ENCODE measurements around the gene FABP7. TPM values are rescaled to one million over a fixed set of nuclear protein-coding genes. Genes with fewer than 3 reads are reported as not detected.

FABP7 gene
- total RNA-seq, 4 donors from 2014 or later: not detected

GRCh38 chr6:122772724-122773415 lies 6.6 kb upstream of the FABP7 start:
- Histone ChIP-seq H3K27ac (no peak overlapping the region), H3K9me3 (no peaks in the 10 kb centered on the region), H3K27me3 (no peaks in the 10 kb centered on the region), H3K4me3 (no peak overlapping the region), H3K36me3 (no peaks in the 10 kb centered on the region), H3K4me1 (no peaks in the 10 kb centered on the region)
- TF ChIP-seq EP300 (IDR thresholded peaks at IDR 0.05) (no peak), POLR2A (IDR thresholded peaks at IDR 0.05) (no peak), CTCF (IDR thresholded peaks at IDR 0.05) (no peak)
- DNase-seq (ENCODE audit: low spot score in 2 of 2): no peak
- 83 to 90% methylated on average over 3 of the region's 3 CpGs for WGBS, 2 donors

- no peak for DNase-seq (ENCODE audit: low spot score in 2 of 2)
- Histone ChIP-seq H3K36me3 (no peaks in the 10 kb centered on the region), H3K4me3 (no peak overlapping the region), H3K4me1 (no peaks in the 10 kb centered on the region), H3K27ac (no peak overlapping the region), H3K27me3 (no peaks in the 10 kb centered on the region), H3K9me3 (no peaks in the 10 kb centered on the region)
- no peak for TF ChIP-seq CTCF (IDR thresholded peaks at IDR 0.05)
- TF ChIP-seq POLR2A (IDR thresholded peaks at IDR 0.05): no peak
- no peak for TF ChIP-seq EP300 (IDR thresholded peaks at IDR 0.05)
Measured at GRCh38 chr6:122775975-122776374, 3.5 kb upstream of the FABP7 start.

GRCh38 chr6:122778302-122778701 lies 1.2 kb upstream of the FABP7 start:
- 95 to 97% methylated on average over 5 of the region's 5 CpGs for WGBS, 2 donors
- Histone ChIP-seq H3K36me3 (no peaks in the 10 kb centered on the region), H3K4me3 (no peak overlapping the region), H3K27me3 (no peaks in the 10 kb centered on the region), H3K4me1 (no peaks in the 10 kb centered on the region), H3K9me3 (no peaks in the 10 kb centered on the region), H3K27ac (no peak overlapping the region)
- TF ChIP-seq CTCF (IDR thresholded peaks at IDR 0.05) (no peak), POLR2A (IDR thresholded peaks at IDR 0.05) (no peak), EP300 (IDR thresholded peaks at IDR 0.05) (no peak)
- DNase-seq (ENCODE audit: low spot score in 2 of 2): no peak

- Histone ChIP-seq H3K9me3 (no peaks in the 10 kb centered on the region), H3K27me3 (no peaks in the 10 kb centered on the region), H3K4me1 (no peaks in the 10 kb centered on the region), H3K36me3 (no peaks in the 10 kb centered on the region), H3K27ac (no peak overlapping the region), H3K4me3 (no peak overlapping the region)
- WGBS, 2 donors: 36 to 45% methylated on average over 13 of the region's 13 CpGs
- no peak for DNase-seq (ENCODE audit: low spot score in 2 of 2)
- no peak for TF ChIP-seq CTCF (IDR thresholded peaks at IDR 0.05)
- TF ChIP-seq EP300 (IDR thresholded peaks at IDR 0.05): no peak
- no peak for TF ChIP-seq POLR2A (IDR thresholded peaks at IDR 0.05)
Measured at GRCh38 chr6:122778985-122779661, 393 bp upstream of the FABP7 start.

- Histone ChIP-seq H3K4me1 (no peaks in the 10 kb centered on the region), H3K27me3 (no peaks in the 10 kb centered on the region), H3K4me3 (no peak overlapping the region), H3K36me3 (no peaks in the 10 kb centered on the region), H3K9me3 (no peaks in the 10 kb centered on the region), H3K27ac (no peak overlapping the region)
- TF ChIP-seq CTCF (IDR thresholded peaks at IDR 0.05) (no peak), EP300 (IDR thresholded peaks at IDR 0.05) (no peak), POLR2A (IDR thresholded peaks at IDR 0.05) (no peak)
- no peak for DNase-seq (ENCODE audit: low spot score in 2 of 2)
- WGBS, 2 donors: 58 to 60% methylated on average over 5 of the region's 5 CpGs
Measured at GRCh38 chr6:122780114-122780513, 598 bp downstream of the FABP7 start.

Data from tibial nerve (tissue), 4 donors.